H9 (cell line): ENCODE results near the gene LIN9. TPM values are rescaled to one million over a fixed set of nuclear protein-coding genes. Genes with fewer than 3 reads are reported as not detected.

Source experiments
- DNase-seq: peaks from one replicate; pipeline ENCODE4 v3.0.0-alpha.2; 2017
- H2AFZ ChIP-seq: one replicate; pipeline ENCODE4 v1.6.1; 2013; ENCODE audit warnings: mild to moderate bottlenecking, low read length, control low read depth, moderate library complexity
- H2AK5ac ChIP-seq: 2 replicates; pipeline ENCODE4 v1.6.1; 2013; ENCODE audit warnings: low read length, control low read depth, mixed read lengths; ENCODE audit not compliant: insufficient read length
- H2BK120ac ChIP-seq: one replicate; pipeline ENCODE4 v1.6.1; 2013; ENCODE audit warnings: low read depth, mild to moderate bottlenecking, low read length, control low read depth, inconsistent platforms; ENCODE audit not compliant: poor library complexity, severe bottlenecking
- H2BK12ac ChIP-seq: 2 replicates; pipeline ENCODE4 v1.6.1; 2013; ENCODE audit warnings: low read length, control low read depth, mixed read lengths, low read depth; ENCODE audit not compliant: insufficient read length
- H2BK15ac ChIP-seq: 2 replicates; pipeline ENCODE4 v1.6.1; 2013; ENCODE audit warnings: low read depth, low read length, control low read depth
- H2BK20ac ChIP-seq: one replicate; pipeline ENCODE4 v1.6.1; 2013; ENCODE audit warnings: low read depth, mild to moderate bottlenecking, low read length, control low read depth, inconsistent platforms; ENCODE audit not compliant: poor library complexity, severe bottlenecking
- H2BK5ac ChIP-seq: 2 replicates; pipeline ENCODE4 v1.6.1; 2013; ENCODE audit warnings: low read length, control low read depth, mixed read lengths; ENCODE audit not compliant: insufficient read length
- H3K14ac ChIP-seq: 2 replicates; pipeline ENCODE4 v1.6.1; 2013; ENCODE audit warnings: low read length, control low read depth; ENCODE audit not compliant: insufficient read depth
- H3K18ac ChIP-seq: 2 replicates; pipeline ENCODE4 v1.6.1; 2013; ENCODE audit warnings: low read depth, mild to moderate bottlenecking, mixed read lengths, low read length, control low read depth; ENCODE audit not compliant: insufficient read length
- H3K23ac ChIP-seq: 2 replicates; pipeline ENCODE4 v1.6.1; 2013; ENCODE audit warnings: low read length, control low read depth, mixed read lengths, low read depth; ENCODE audit not compliant: insufficient read length
- H3K23me2 ChIP-seq: 2 replicates; pipeline ENCODE4 v1.6.1; 2013; ENCODE audit warnings: low read depth, mild to moderate bottlenecking, mixed read lengths, low read length, control low read depth; ENCODE audit not compliant: insufficient read length, poor library complexity, severe bottlenecking
- H3K27ac ChIP-seq: 2 replicates; pipeline ENCODE4 v1.5.1; 2013; ENCODE audit warnings: low read length, control low read depth, mixed read lengths, low read depth; ENCODE audit not compliant: insufficient read length
- H3K27me3 ChIP-seq: 2 replicates; pipeline ENCODE4 v1.6.1; 2013; ENCODE audit warnings: low read length, control low read depth, inconsistent platforms; ENCODE audit not compliant: insufficient read depth
- H3K4ac ChIP-seq: 2 replicates; pipeline ENCODE4 v1.6.1; 2013; ENCODE audit warnings: low read depth, mild to moderate bottlenecking, control low read depth, inconsistent platforms, low read length, moderate library complexity
- H3K4me1 ChIP-seq: 2 replicates; pipeline ENCODE4 v1.6.1; 2013; ENCODE audit warnings: low read length, control low read depth, inconsistent platforms; ENCODE audit not compliant: insufficient read depth
- H3K4me2 ChIP-seq: 2 replicates; pipeline ENCODE4 v1.6.1; 2013; ENCODE audit warnings: low read length, control low read depth, mixed read lengths; ENCODE audit not compliant: insufficient read length, insufficient read depth
- H3K56ac ChIP-seq: 2 replicates; pipeline ENCODE4 v1.6.1; 2013; ENCODE audit warnings: low read depth, mild to moderate bottlenecking, mixed read lengths, low read length, control low read depth; ENCODE audit not compliant: insufficient read length
- H3K79me1 ChIP-seq: 2 replicates; pipeline ENCODE4 v1.6.1; 2013; ENCODE audit warnings: low read depth, mild to moderate bottlenecking, moderate library complexity, low read length, control low read depth, inconsistent platforms; ENCODE audit not compliant: insufficient read depth, poor library complexity, severe bottlenecking
- H3K79me2 ChIP-seq: 2 replicates; pipeline ENCODE4 v1.6.1; 2013; ENCODE audit warnings: low read length, control low read depth, inconsistent platforms; ENCODE audit not compliant: insufficient read depth
- H3K9ac ChIP-seq: 2 replicates; pipeline ENCODE4 v1.6.1; 2013; ENCODE audit warnings: low read length, control low read depth, mixed read lengths; ENCODE audit not compliant: insufficient read length; ENCODE audit errors: extremely low read depth
- H3K9me3 ChIP-seq: one replicate; pipeline ENCODE4 v1.6.1; 2013; ENCODE audit warnings: low read depth, low read length, inconsistent platforms; ENCODE audit not compliant: control insufficient read depth
- H3T11ph ChIP-seq: one replicate; pipeline ENCODE4 v1.6.1; 2013; ENCODE audit warnings: mild to moderate bottlenecking, low read length, control low read depth, inconsistent platforms
- H4K20me1 ChIP-seq: one replicate; pipeline ENCODE4 v1.6.1; 2013; ENCODE audit not compliant: control insufficient read depth, insufficient read length, insufficient read depth
- H4K5ac ChIP-seq: 2 replicates; pipeline ENCODE4 v1.6.1; 2013; ENCODE audit warnings: low read depth, mild to moderate bottlenecking, mixed read lengths, low read length, control low read depth; ENCODE audit not compliant: insufficient read length
- H4K8ac ChIP-seq: replicated peaks from 2 replicates; pipeline ENCODE4 v1.6.1; 2013; ENCODE audit warnings: low read length, control low read depth, mixed read lengths, low read depth; ENCODE audit not compliant: insufficient read length
- H4K91ac ChIP-seq: 2 replicates; pipeline ENCODE4 v1.6.1; 2013; ENCODE audit warnings: low read depth, mild to moderate bottlenecking, moderate library complexity, mixed read lengths, low read length, control low read depth; ENCODE audit not compliant: insufficient read length
- H3K27ac Mint-ChIP-seq, 3 experiments: 2 replicates in 2 of 3; 3 replicates in 1 of 3; pipeline ENCODE4 v1.8.0; 2020 to 2021; ENCODE audit warnings: mixed read lengths in 3 of 3, mild to moderate bottlenecking in 1 of 3, moderate library complexity in 1 of 3
- H3K27me3 Mint-ChIP-seq: 2 replicates; pipeline ENCODE4 v1.8.0; 2021; ENCODE audit warnings: low read depth, mild to moderate bottlenecking, moderate library complexity, mixed read lengths
- H3K36me3 Mint-ChIP-seq, 3 experiments: 2 replicates in 2 of 3; 3 replicates in 1 of 3; pipeline ENCODE4 v1.8.0; 2020 to 2021; ENCODE audit warnings: low read depth in 3 of 3, mixed read lengths in 3 of 3; ENCODE audit not compliant: insufficient read depth in 1 of 3
- H3K4me1 Mint-ChIP-seq, 2 experiments: 2 replicates each; pipeline ENCODE4 v1.8.0; 2020; ENCODE audit warnings: mixed read lengths in 2 of 2
- H3K4me3 Mint-ChIP-seq, 2 experiments: 2 replicates in 1 of 2; 3 replicates in 1 of 2; pipeline ENCODE4 v1.8.0; 2020 to 2021; ENCODE audit warnings: mild to moderate bottlenecking in 2 of 2, mixed read lengths in 2 of 2, moderate library complexity in 1 of 2
- H3K9me3 Mint-ChIP-seq, 2 experiments: 2 replicates in 1 of 2; 3 replicates in 1 of 2; pipeline ENCODE4 v1.8.0; 2020; ENCODE audit warnings: mild to moderate bottlenecking in 2 of 2, mixed read lengths in 2 of 2, moderate library complexity in 1 of 2
- WGBS: extraction: QIAGEN DNeasy Blood & Tissue Kit; methylation state at CpG from one replicate; pipeline ENCODE4 v1.1.7; 2013; ENCODE audit warnings: missing lambda C conversion rate, low lambda C conversion rate, mixed read lengths; ENCODE audit not compliant: insufficient read length; ENCODE audit errors: extremely low coverage; 5-methylcytosine and 5-hydroxymethylcytosine counted together
- total RNA-seq: library from RNA; stranded (reverse); gene quantifications from 2 replicates; pipeline ENCODE4 v1.2.1, GENCODE V29; 2021
- TF ChIP-seq, protein P1 (sequence below): fragments of 200-600 bp; sonication (generic); conservative IDR thresholded peaks from 3 replicates; pipeline ENCODE4 v1.8.0; 2021; ENCODE audit warnings: antibody characterized with exemption, mild to moderate bottlenecking

The LIN9 gene
- total RNA-seq, 1 experiment from 2014 or later = 9.5 TPM

DNA sequence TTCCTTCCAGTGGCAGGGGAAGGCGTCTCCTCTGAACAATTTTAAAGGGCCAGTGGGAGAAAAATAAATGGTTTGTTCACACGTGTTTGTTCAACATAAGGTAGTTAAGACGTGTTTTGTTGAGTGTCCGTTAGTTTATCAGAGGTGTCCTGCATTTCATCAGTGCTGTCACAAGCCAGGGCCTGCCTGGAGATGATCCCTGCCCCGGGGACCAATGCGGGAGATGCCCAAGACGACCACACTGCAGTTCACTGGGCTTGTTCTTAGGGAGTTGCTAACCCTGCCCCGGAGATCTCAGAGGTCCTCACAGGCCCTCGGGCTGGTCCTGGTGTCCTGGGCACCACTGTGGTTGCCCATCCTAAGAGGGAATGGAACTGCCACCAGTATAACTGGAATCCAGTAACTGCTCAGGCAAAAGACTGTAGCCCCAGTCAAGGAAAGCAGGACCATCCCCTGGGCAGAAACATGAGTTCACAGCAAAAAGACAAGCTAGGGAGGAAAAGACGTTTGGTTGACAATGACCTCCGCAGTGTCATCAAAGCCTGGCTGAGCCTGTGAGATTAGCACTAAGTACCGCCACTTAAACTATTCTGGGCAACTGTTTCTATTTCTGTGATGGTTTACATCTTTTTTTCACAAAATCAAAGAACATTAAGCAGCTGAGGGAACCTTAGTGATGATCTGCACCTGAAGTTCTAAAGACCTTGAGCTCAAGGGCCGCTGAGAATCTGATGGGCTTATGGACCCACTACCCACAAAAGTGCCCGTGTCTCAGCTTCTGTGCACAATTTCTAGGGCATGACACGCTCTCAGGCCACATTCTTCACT is 44.9 kb upstream of the LIN9 start:
- no peak overlapping the region for H3K27ac ChIP-seq
- no peaks in the 10 kb centered on the region for H3K9me3 Mint-ChIP-seq
- no CpG with 5 or more reads among the region's 15 CpGs for WGBS

More for the DNA sequence above, 44.9 kb upstream of the LIN9 start:
- Histone ChIP-seq H2AFZ (no peak overlapping the region), H2BK5ac (no peak overlapping the region), H2BK15ac (no peak overlapping the region), H3K9ac (no peak overlapping the region), H2AK5ac (no peak overlapping the region), H3K79me2 (no peaks in the 10 kb centered on the region), H3K14ac (no peak overlapping the region), H3K23me2 (no peaks in the 10 kb centered on the region), H3K79me1 (no peaks in the 10 kb centered on the region), H3K23ac (no peak overlapping the region), H2BK120ac (no peak overlapping the region), H4K5ac (no peak overlapping the region), H2BK12ac (no peak overlapping the region), H2BK20ac (no peak overlapping the region), H4K8ac (no peak overlapping the region), H3K56ac (no peak overlapping the region), H3K27me3 (no peaks in the 10 kb centered on the region), H3T11ph (no peak overlapping the region), H3K9me3 (no peaks in the 10 kb centered on the region), H4K20me1 (no peaks in the 10 kb centered on the region), H3K4me2 (no peak overlapping the region), H3K4ac (no peak overlapping the region), H4K91ac (no peak overlapping the region), H3K4me1 (no peaks in the 10 kb centered on the region; the same call in 1 of the 2 replicates), H3K18ac (no peak overlapping the region)
- TF ChIP-seq, protein P1, sequence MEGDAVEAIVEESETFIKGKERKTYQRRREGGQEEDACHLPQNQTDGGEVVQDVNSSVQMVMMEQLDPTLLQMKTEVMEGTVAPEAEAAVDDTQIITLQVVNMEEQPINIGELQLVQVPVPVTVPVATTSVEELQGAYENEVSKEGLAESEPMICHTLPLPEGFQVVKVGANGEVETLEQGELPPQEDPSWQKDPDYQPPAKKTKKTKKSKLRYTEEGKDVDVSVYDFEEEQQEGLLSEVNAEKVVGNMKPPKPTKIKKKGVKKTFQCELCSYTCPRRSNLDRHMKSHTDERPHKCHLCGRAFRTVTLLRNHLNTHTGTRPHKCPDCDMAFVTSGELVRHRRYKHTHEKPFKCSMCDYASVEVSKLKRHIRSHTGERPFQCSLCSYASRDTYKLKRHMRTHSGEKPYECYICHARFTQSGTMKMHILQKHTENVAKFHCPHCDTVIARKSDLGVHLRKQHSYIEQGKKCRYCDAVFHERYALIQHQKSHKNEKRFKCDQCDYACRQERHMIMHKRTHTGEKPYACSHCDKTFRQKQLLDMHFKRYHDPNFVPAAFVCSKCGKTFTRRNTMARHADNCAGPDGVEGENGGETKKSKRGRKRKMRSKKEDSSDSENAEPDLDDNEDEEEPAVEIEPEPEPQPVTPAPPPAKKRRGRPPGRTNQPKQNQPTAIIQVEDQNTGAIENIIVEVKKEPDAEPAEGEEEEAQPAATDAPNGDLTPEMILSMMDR = no peak
- DNase-seq = no peak
- Mint-ChIP-seq H3K27ac (peak overlapping the region in 2 of 3 experiments; percentile 13 to 53; a peak in 4 of 7 replicates), H3K36me3 (peaks cover 5 to 31% (median 6%) of the 10 kb centered on the region in 3 experiments; a peak in 6 of 7 replicates), H3K27me3 (no peaks in the 10 kb centered on the region), H3K4me3 (no peak overlapping the region), H3K4me1 (peaks cover 7 to 12% of the 10 kb centered on the region in 2 experiments; a peak in 3 of 4 replicates)
